8988T (cell line): ENCODE measurements around the gene FYN.

Source experiments
- DNase-seq: peaks from one replicate; pipeline ENCODE4 v3.0.0; 2011

The FYN gene

DNA sequence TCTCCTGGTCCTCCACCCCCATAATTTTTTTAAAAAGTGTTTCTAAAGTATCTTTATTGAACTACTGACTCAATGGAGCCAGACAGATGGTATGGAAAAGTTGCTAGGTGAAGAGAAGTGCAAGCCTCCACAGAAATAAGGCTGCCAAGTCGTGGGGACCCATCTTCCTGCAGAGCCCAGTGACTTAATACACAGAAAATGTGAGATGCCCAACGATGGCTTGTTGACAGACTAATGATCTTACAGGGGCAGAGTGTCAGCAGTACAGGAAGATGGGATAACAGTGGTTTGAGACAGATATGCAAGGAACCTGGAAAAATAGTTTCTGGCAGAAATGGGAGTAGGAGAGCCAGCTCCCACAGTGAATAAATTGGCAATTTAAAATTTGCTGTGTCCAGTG, 43.3 kb downstream of the FYN start:
- DNase-seq: no peak

DNA sequence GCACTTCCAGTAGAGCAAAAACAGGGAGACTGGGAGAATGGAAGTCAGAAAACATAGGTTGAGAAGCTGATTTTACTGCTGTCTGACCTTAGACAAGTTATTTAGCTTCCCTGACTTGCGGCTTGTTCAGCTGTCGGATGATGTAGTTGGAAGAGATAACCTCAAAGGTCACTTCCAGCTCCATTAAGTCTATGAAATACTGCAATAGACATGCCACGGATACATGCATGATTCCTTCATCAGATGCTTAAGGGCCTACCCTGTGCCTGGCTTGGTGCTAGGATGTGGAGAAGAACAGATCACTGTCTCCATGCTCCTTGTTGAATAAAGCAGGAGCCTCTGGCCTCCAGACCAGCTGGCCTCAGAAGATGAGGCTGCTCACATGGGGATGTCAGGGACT, 43.7 kb downstream of the FYN start:
- DNase-seq: no peak

DNA sequence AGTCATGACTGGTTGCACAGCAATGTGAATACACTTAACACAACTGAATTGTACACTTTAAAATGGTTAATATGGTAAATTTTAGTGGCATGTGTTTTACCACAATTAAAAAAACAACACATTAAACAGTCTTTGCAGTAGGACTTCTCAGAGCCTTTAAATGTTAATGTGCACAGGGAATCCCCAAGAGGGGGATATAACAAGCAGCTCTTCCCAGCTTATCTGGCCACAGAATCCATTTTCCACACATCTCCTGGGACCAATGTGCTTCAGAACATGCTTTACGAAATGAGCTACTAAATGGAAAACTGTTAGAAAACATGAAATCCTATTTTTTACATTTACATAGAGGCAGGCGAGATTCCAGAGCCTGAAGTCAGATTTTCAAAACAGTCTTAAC, 44.4 kb downstream of the FYN start:
- DNase-seq: no peak

DNA sequence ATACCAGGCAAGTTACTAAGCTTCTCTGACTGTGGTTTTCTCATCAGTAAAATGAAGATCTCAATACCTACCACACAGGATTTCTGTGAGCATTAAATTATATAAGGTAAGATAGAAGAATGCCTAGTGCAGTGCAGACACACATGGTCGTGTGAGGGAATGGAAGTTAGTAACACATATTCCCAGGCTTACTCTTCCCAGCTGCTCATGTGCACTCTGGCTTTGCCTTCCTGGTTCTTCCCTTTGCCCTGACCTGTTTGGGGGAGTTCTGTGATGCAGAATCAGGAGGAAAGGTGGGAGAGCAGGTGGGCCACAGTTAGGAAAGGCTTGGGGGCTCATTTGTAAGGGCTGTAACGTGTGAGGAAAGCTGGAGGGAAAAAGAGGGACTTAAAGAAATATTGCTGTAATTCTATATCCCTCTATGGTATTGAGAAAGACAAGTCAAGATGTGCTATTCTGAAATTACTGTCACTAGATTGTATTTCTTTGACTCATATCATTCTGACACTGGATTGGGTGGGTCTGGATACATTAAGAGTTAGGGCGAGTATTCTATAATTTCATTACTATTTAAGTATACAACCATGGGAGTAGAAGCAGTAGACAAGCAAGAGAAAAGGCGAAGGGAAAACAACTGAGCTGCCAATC, 47.7 kb downstream of the FYN start:
- DNase-seq: no peak

DNA sequence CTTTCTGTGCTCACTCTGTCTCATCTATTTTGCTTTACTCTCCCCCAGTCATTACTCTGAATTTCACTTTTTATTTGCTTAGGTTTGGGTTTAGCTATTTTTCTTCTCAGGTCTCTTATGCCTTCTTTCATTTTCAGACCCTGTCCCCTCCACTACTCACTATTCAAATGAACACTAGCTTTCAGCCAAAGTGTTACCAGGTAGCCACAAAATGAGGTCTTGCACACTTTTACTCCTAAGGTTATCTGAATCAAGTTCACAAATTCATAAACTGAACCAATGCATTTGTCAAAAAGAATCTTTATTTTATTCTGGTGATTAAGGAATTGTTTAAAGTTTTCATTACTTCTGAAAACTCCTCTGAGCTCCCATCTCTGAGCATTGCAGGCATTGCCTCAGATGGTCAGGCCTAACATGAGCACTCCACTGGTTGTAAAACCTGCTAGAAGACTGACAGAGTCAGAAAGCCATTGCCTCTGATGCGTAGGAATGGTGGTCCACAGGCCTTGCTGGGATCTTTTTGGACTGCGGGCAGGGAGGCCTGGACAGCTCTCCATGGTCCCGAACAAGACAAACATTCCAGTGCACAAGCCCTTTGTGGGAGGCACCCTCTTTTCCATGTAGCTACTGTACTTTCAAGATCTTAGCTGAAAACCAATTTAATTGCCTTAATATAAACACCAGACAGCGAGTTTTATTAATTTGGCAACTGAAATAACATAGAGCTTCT, 48.5 kb downstream of the FYN start:
- DNase-seq: no peak

DNA sequence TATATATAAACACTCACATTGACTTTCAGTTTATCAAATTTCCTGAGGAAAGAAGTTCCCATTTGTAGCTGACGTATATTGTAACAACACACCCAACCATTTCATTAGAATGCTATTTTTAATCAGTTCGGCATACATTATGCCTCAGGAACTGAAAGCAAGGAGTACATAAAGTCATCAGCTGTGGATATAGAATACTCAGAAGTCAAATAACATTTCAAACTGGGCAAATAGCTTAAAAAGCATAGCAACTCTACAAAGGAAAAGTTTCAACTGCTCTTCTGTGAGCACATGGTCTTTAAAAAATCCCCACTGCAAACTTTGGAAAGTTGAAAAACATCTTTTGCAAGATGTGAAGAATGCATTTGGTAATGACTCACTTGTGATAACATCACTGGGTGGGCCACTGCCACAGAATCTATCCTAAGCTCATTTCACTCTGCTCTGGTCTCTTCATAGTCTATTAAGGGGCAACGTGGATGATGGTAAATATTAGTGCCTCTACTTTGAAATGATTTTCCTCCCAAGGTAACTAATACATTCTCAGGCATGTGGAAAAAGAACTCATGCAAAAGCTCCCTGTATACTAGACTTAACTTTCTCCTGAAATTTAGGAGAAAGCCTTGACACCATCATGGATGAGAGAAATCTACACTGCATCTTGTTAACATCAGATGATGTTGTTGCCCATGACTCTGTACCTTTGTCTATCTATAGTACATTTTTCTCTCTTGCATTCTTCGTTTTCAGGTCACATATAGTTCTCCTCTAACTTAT, 49.2 kb downstream of the FYN start:
- no peak for DNase-seq

DNA sequence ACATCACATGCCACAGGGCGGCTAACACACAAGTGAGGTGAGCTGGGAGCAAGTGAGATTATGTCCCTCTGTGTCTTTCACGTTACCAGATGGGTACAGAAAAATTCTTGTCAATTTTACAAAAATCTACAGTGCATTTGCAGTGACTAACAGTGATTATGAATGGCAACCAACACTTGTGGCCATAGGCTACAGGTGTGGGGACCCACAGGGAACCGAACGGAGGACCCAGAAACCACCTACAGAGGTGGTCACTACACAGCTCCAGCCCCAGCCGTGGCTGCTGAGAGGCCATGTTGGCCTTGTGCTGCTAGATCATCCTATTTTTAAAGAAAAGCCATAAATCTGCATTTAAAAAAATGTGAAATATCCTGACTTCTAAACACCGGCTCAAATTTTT, 50.2 kb downstream of the FYN start:
- no peak for DNase-seq

DNA sequence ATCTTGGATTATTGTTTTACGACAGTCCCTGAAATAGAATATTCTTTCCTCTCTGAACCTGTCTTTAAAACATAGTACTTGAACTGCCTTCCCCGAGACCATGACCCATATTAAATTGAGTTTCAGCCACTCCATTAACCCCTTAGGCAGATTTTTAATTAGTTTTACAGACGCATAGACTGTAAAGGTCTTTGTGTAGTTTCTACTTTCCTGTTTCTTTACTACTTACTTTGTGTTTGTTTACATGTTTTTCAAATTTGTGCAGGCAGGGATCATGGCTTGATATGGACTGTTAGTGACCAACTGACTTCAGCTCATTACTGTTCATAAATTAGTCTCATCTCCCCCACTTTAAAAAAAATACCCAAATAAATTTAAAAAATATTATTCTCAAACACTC, 53.8 kb downstream of the FYN start:
- no peak for DNase-seq

DNA sequence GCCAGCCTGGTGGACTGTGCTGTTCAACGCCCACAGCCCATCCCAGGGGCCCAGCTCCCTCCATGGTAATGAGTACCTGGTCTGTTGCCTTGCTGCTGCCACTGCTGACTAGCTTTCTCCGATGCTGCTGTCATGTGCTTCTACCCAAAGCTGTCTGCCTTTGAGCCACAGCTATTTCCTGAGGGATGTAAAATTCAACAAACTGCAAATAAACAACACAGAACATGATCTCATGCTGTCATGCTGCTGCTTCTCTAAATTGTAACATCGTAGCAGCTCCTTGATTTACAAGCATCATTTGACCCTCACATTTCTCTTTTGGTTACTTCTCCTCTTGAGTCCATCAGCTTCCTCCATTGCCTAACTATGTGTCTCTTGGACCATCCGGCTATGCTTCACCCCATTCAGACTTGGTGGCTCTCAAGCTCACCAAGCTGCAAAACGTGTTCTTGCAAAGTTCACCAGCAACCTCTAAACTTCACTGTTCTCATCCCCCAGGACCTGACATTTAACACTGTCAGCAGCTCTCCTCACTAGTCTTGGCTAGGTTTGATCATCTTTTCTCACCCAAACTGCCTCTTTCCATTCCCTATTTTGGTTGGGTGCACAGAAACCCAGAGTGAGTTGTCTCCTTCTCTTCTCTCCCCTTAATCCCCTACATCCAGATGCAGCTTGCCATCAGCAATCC, 54.6 kb downstream of the FYN start:
- no peak for DNase-seq

DNA sequence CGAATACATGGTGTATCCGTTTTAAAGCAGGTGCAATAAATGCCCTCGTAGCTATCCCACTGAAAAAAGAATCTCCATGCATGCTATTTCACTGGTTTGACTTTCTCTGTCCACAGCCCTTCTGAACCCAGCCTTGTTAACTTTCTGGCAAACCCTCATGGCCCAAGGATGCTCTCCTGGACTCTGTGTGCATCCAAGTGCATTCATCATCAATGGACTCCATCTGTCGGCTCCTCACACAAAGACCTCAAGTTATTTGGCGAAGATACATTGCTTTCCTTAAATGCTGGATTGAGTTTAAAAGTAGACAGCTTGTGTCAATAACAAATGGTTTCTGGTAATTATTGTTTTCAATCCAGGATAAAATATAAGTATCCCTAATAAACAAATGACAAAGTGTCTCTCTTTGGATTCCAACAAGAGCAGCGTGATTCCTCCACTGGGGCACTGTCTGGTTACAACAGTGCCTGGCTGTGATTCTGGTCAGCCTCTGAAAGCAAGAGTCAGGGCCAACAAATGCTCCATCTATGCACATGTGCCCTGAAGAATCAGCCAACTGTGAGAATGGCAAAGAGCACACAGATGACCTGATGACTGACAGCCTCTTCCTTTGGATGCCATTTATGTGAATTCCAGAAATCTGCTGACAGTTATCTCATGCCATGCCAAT, 55.7 kb downstream of the FYN start:
- DNase-seq: no peak

DNA sequence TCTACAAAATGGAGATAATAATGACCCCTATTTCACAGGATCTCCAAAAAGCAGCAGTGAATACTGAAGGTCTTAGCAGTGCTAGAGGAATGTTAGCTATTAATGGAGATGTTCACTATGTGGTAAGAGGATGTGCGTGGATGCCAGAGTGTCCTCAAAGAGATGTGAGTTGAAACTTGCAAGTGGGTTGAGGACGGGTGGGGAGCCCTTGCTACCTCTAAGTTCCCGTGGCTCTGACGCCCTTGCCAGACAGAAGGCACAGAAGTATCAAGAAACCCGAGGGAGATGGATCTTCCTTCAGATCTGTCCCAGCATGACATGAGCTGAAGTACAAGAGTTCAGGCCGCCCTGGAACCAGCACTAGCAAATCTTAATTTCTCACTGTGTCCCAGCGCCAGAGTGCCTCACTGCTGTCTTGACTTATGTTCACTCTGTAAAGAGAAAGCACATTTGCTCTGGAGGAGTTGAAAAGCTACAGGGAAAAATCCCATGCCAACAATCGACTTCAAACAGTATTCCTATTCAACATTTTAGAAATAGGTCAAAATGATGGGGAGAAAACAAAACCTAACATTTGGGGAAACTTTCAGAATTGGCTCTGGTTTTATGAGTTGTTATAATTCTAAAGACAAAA, 59.5 kb downstream of the FYN start:
- DNase-seq: no peak

DNA sequence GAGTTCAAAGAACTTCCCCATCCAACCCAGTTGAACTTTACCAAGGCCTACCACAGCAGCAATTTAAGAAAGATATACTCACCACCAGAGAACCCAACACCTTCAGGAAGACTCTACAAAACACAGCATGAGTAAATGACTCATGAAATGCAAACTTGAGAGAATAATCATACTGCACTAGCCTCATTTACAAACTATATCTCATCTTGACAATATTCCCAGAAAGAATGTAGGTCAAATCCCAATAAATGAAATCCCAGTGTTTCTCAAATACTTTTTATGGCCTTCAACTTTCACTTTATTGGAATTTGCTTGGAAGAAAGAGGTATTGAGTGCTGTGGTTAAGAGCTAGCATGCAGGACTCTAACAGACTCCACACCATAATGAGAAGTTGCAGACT, 60.0 kb downstream of the FYN start:
- DNase-seq: no peak

DNA sequence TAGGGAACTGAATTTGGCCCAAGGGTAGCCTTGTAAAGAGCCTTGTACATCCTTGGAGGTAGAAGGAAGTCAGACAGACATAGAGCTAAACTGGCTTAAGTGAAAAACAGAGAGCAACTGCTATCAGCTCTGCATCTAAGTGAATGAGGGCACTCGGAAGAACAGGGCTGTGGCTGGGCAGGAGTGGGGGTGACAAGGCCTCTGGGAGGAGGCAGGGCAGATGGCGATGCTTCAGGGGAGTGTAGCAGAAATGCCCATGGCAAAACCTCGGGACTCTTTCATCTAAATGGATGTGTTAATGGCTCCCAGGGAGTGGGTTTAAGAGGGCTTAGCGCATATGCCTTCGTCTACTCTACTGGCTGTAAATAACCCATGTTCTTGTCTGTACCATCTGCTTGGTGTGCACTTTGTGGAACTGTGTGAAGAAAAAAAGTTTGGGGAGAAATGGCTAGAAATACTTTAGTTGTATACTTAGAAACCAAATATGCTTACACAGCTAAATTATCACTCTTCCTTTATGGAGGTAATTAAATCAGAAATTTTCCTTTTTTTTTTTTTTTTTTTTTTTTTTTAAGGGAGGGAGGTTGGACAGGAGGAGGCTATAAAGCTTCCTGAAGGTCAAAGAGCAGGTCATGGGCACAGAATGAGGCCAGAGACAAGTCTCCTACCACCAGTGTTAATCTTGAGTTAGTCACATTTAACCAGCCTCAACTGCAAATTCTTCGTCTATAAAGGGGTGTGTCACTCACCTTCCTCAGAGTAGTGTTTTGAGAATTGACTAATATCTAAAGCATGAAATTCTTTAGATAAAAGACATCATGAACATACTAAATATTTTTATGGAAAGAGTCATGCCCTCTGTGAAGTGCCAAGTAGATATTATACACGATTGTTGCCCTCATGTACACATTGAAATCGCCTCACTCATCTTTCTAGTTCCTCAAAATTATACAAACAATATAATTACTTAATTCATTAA, 60.9 kb downstream of the FYN start:
- no peak for DNase-seq

DNA sequence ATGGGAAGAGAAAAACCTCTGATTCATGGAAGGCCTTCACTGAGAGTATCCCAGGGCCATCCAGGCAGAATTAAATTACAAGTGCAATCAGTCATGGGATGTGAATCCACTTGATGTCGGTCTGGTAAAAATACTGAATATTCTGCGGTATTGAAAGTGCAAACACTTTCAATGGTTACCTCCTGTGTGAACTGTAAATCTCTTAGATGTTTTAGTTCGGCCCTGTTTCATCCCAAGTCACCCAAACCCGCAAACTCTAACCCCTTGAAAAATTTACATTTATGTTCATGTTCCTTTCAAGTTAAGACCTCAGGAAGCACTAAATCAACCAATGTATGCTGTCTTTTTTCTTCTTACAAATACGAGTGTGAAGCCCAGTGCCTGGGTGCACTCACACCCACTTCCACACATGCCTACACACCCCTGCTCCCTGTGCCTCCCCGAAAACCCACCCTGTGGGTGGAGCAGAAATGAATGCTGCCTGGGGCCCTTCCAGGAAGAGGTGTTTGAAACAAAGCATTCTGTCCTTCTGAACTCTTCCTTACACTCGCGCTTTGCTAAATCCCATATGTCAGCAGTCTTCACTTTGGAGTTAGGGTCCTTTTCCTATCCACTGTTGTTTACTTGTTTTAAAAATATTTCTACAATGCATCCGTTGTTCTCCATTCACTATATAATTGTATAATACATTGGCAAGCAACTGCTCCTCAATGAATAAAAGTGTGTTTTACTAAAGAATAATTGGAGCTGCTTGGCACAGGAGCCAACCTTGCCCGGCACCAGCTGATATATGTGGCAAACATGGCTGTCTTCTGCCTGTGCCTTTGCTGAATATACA, 62.7 kb downstream of the FYN start:
- DNase-seq: no peak

DNA sequence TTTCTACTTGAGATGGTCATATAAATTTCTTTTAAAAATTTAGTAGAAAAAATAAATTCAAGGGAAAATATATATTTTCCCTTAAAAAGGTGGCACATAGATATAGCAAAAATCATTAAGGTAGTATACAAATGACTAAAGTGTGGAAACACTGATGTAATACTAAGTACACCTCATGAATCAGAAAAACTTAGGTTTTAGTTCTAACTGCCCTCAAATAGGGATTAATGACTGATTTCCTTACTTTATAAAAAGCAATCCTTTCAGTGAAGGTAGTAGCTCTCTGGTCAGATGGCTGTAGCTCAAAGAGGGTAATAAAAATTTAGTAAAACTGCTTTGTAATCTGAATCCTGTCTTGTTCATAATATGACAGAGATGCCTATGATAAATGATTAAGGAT, 63.5 kb downstream of the FYN start:
- DNase-seq: no peak

DNA sequence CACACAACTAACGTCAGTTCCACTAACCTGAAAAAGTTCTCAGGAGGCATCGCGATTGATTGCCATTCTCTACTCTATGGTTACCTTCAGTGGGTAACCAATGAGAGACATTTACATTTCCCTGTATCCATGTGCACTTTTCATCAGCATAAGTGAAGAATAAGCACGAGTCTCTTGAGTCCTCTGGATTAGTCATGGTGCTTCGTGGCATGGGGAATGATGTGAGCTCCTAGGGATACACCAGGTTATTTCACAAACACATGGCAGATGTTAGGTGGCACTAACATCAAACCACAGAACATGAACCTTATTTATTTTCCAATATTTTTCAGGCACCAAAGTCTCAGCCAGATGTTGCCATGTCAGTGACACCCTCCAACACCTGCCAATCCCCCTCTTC, 64.0 kb downstream of the FYN start:
- no peak for DNase-seq

DNA sequence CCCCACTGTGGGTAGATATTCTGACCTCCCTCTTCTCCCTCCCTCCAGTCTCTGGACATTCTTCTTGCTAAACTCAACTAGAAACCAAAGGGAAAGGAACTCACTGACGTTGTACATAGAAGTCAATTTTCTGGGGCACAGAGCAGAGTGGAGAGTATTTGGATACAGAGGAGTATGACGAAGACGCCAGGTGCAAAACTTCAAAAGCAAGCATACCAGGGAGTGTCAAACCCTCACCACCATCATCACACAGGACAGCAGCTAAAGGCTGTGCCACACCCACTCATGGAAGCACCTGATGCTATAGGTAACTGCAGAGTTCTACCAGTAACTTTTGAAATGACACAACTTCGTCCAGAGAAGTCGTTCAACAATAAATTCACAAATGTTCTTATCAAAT, 64.8 kb downstream of the FYN start:
- no peak for DNase-seq

DNA sequence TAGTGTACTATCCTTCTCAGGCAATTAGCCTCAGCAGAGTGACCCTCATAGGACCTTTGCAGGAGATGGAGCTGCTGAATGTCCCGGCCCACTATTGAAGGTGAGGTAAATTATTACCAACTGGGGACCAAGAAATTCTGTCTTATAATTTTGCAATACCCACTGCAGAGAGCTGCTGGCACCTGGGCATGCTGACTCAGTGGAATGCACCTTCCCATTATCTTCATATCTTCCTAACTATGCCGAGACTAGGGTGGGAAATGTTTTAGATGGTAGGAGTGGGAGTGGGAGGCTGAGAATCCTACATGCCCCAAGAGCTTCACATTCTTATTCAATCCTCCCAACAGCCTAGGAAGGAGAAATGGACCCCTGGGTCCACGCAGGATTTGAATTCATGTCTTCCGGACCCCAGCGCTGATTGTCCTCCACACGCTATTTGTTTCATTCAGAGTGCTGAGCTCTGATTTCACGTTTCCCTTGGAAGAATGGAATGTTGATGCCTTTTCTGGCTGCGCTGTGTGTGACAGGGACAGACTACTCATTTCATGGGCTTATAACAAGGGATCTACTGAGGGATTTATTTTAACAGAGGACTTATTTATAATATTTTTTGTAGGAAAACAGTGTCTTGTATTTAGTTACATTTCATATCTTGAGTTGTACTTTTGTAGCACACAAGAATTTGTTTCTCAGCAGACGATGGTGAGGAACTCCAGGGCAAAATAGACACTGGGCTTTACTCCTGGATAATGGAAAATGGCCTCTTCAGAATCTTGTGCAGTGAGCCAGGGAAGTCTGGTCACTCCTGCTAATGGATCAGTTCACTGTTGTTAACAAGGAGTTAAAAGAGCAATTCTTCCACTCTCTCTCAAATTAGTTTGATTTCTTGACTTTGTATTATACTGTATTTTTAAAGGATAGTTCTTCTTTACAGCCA, 66.4 kb downstream of the FYN start:
- DNase-seq: no peak

DNA sequence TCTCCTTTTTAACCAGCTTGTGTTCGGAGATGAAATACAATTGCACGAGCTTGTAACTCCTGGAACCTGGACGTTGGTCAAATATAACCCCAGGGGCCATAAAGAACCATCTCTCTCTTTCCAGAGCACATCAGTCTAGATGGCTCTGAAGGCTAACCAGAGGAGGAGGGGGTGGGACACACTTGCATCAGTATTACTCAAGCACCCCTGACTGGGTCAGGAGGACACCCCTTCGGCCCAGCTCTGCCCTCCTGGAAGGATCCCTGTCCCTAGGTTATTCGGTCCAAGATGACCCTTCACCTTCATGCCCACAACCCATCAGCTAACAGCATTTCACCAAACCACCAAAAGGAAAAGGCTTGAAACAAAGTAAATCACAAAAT, 67.1 kb downstream of the FYN start:
- no peak for DNase-seq
